IMR-90 (cell line): ENCODE results near the gene OXSR1. TPM values are rescaled to one million over a fixed set of nuclear protein-coding genes. Genes with fewer than 3 reads are reported as not detected.
A peak's percentile ranks its signal among the peaks of the same experiment; 100 is the strongest.

Experiments used
- ATAC-seq: fragments of 200-7000 bp; cut with Tn5 transposase; 2 replicates; pipeline ENCODE4 v1.9.1; 2020; ENCODE audit warnings: low read depth, mild to moderate bottlenecking, moderate library complexity
- BruUV-seq: library from RNA; stranded (reverse); fragments of 400-500 nt; replicated peaks from 2 replicates; lab custom pipeline; 2021; lab: Mats Ljungman, UMichigan
- CTCF ChIA-PET: fragments of 300-600 bp; formaldehyde crosslinking; extraction: SDS; loops from one replicate; lab custom pipeline; 2021; ENCODE audit warnings: antibody characterized with exemption; lab: Yijun Ruan, JAX
- POLR2A ChIA-PET: fragments of 300-600 bp; sonication (Branson Sonifier 250); formaldehyde crosslinking; loops from one replicate; lab custom pipeline; 2022; ENCODE audit warnings: antibody characterized with exemption; ENCODE audit not compliant: unreplicated experiment; lab: Charles Lee
- DNase-seq: peaks from one replicate; pipeline ENCODE4 v3.0.0; 2013
- H2AFZ ChIP-seq: replicated peaks from 2 replicates; pipeline ENCODE3; 2013; ENCODE audit warnings: low read length, mild to moderate bottlenecking; ENCODE audit not compliant: poor library complexity
- H2AK5ac ChIP-seq: 2 replicates; pipeline ENCODE4 v1.6.1; 2013; ENCODE audit warnings: low read depth, low read length, inconsistent platforms
- H2AK9ac ChIP-seq: replicated peaks from 2 replicates; pipeline ENCODE3; 2013; ENCODE audit warnings: mild to moderate bottlenecking, low read depth, low read length, moderate library complexity; ENCODE audit not compliant: poor library complexity
- H2BK120ac ChIP-seq: 2 replicates; pipeline ENCODE4 v1.6.1; 2013; ENCODE audit warnings: low read depth, low read length, inconsistent platforms
- H2BK15ac ChIP-seq: 3 replicates; pipeline ENCODE4 v1.6.1; 2013; ENCODE audit warnings: low read depth, low read length, inconsistent platforms
- H2BK20ac ChIP-seq: 2 replicates; pipeline ENCODE4 v1.6.1; 2013; ENCODE audit warnings: low read depth, mild to moderate bottlenecking, inconsistent platforms, low read length, moderate library complexity
- H2BK5ac ChIP-seq: 2 replicates; pipeline ENCODE4 v1.6.1; 2013; ENCODE audit warnings: mild to moderate bottlenecking, low read depth, low read length, inconsistent platforms; ENCODE audit not compliant: poor library complexity, severe bottlenecking
- H3K14ac ChIP-seq: replicated peaks from 2 replicates; pipeline ENCODE4 v1.6.1; 2013; ENCODE audit warnings: low read depth, low read length, inconsistent platforms
- H3K18ac ChIP-seq: 2 replicates; pipeline ENCODE4 v1.6.1; 2013; ENCODE audit warnings: low read depth, low read length, control low read depth
- H3K23ac ChIP-seq: 2 replicates; pipeline ENCODE4 v1.6.1; 2013; ENCODE audit warnings: low read depth, low read length, inconsistent platforms
- H3K27ac ChIP-seq: 2 replicates; pipeline ENCODE4 v1.5.1; 2013; ENCODE audit warnings: mild to moderate bottlenecking, control low read depth, low read length; ENCODE audit not compliant: insufficient read depth
- H3K27me3 ChIP-seq: 2 replicates; pipeline ENCODE4 v1.6.1; 2013; ENCODE audit warnings: low read length; ENCODE audit not compliant: control insufficient read depth, insufficient read depth
- H3K36me3 ChIP-seq: 2 replicates; pipeline ENCODE4 v1.6.1; 2013; ENCODE audit warnings: low read length, mixed read lengths; ENCODE audit not compliant: control insufficient read depth, insufficient read depth
- H3K4ac ChIP-seq: 2 replicates; pipeline ENCODE4 v1.6.1; 2013; ENCODE audit warnings: low read depth, low read length, inconsistent platforms
- H3K4me1 ChIP-seq: 2 replicates; pipeline ENCODE4 v1.6.1; 2013; ENCODE audit warnings: low read length, mixed read lengths; ENCODE audit not compliant: control insufficient read depth, insufficient read depth
- H3K4me2 ChIP-seq: 2 replicates; pipeline ENCODE4 v1.6.1; 2013; ENCODE audit warnings: low read depth, mild to moderate bottlenecking, control low read depth, low read length, moderate library complexity
- H3K4me3 ChIP-seq: 2 replicates; pipeline ENCODE4 v1.5.1; 2013; ENCODE audit warnings: low read depth, mild to moderate bottlenecking, control low read depth, low read length, moderate library complexity; ENCODE audit not compliant: insufficient read depth
- H3K56ac ChIP-seq: 2 replicates; pipeline ENCODE4 v1.6.1; 2013; ENCODE audit warnings: low read length, inconsistent platforms; ENCODE audit not compliant: insufficient read depth; ENCODE audit errors: extremely low read depth
- H3K79me1 ChIP-seq, 2 experiments: 2 replicates each; pipeline ENCODE4 v1.6.1; 2013; ENCODE audit warnings: low read length in 2 of 2, inconsistent platforms in 1 of 2, low read depth in 1 of 2
- H3K9ac ChIP-seq: 2 replicates; pipeline ENCODE4 v1.6.1; 2013; ENCODE audit warnings: low read depth, low read length, control low read depth
- H3K9me1 ChIP-seq: 2 replicates; pipeline ENCODE4 v1.6.1; 2013; ENCODE audit warnings: low read length, inconsistent platforms; ENCODE audit not compliant: insufficient read depth
- H3K9me3 ChIP-seq: 2 replicates; pipeline ENCODE4 v1.6.1; 2013; ENCODE audit warnings: low read length; ENCODE audit not compliant: control insufficient read depth, insufficient read depth
- H4K20me1 ChIP-seq: 2 replicates; pipeline ENCODE4 v1.6.1; 2013; ENCODE audit warnings: low read length, inconsistent platforms; ENCODE audit not compliant: insufficient read depth
- H4K5ac ChIP-seq: 2 replicates; pipeline ENCODE4 v1.6.1; 2013; ENCODE audit warnings: mild to moderate bottlenecking, low read depth, low read length, control low read depth
- H4K8ac ChIP-seq, 2 experiments: 2 replicates each; pipeline ENCODE4 v1.6.1; 2013; ENCODE audit warnings: low read depth in 2 of 2, low read length in 2 of 2, control low read depth in 1 of 2, inconsistent platforms in 1 of 2
- H4K91ac ChIP-seq: 2 replicates; pipeline ENCODE4 v1.6.1; 2013; ENCODE audit warnings: low read depth, low read length, inconsistent platforms; ENCODE audit not compliant: insufficient read depth
- CEBPB ChIP-seq: IDR thresholded peaks from 2 replicates; pipeline ENCODE4 v1.6.1; 2012; ENCODE audit warnings: low read depth, low read length, improper control_type of control experiment
- FOS ChIP-seq: fragments of 150-350 bp; IDR thresholded peaks from 2 replicates; pipeline ENCODE4 v1.6.1; 2016; ENCODE audit warnings: low read depth, low read length
- MAFK ChIP-seq: IDR thresholded peaks from 2 replicates; pipeline ENCODE4 v1.6.1; 2012; ENCODE audit warnings: low read depth, low read length, improper control_type of control experiment
- MAZ ChIP-seq: IDR thresholded peaks from 2 replicates; pipeline ENCODE4 v1.6.1; 2012; ENCODE audit warnings: low read depth, mild to moderate bottlenecking, low read length, improper control_type of control experiment, moderate library complexity, borderline replicate concordance
- MXI1 ChIP-seq: IDR thresholded peaks from 2 replicates; pipeline ENCODE4 v1.6.1; 2012; ENCODE audit warnings: low read depth, mild to moderate bottlenecking, low read length, moderate library complexity, borderline replicate concordance
- NFE2L2 ChIP-seq: fragments of 150-350 bp; IDR thresholded peaks from 2 replicates; pipeline ENCODE4 v1.6.1; 2016; ENCODE audit warnings: low read depth, mild to moderate bottlenecking, low read length
- POLR2A ChIP-seq: IDR thresholded peaks from 2 replicates; pipeline ENCODE4 v1.6.1; 2012; ENCODE audit warnings: mild to moderate bottlenecking, low read depth, low read length
- RCOR1 ChIP-seq: IDR thresholded peaks from 2 replicates; pipeline ENCODE4 v1.6.1; 2012; ENCODE audit warnings: mild to moderate bottlenecking, low read length, improper control_type of control experiment; ENCODE audit not compliant: insufficient replicate concordance
- RFX5 ChIP-seq: IDR thresholded peaks from 2 replicates; pipeline ENCODE4 v1.8.0; 2012; ENCODE audit warnings: low read depth, mild to moderate bottlenecking, low read length, moderate library complexity
- SMC3 ChIP-seq: fragments of 150-350 bp; IDR thresholded peaks from 2 replicates; pipeline ENCODE4 v1.6.1; 2016; ENCODE audit warnings: low read depth, mild to moderate bottlenecking, antibody characterized with exemption, low read length, moderate library complexity
- WGBS, 2 experiments: methylation state at CpG; one replicate each; pipeline versions ENCODE4 v1.1.5 to v1.1.7; 2013; ENCODE audit warnings: missing lambda C conversion rate in 2 of 2; ENCODE audit not compliant: insufficient read length in 1 of 2; ENCODE audit errors: extremely low coverage in 2 of 2; 5-methylcytosine and 5-hydroxymethylcytosine counted together
- dilution Hi-C: fragments of 300-500 bp; cut with HindIII; formaldehyde crosslinking; loops from one replicate; pipeline ENCODE4 v1.14.3; 2018; ENCODE audit warnings: low sequenced_read_pairs; ENCODE audit not compliant: unreplicated experiment
- in situ Hi-C: fragments of 300-500 bp; cut with MboI; formaldehyde crosslinking; loops from 3 replicates; pipeline ENCODE4 v1.14.3; 2019; ENCODE audit warnings: low sequenced_read_pairs, inconsistent platforms, mixed read lengths
- intact Hi-C: fragments of 100-400 bp; cut with micrococcal nuclease; formaldehyde crosslinking; loops from 2 replicates; pipeline ENCODE4 v1.10.0; 2022
- polyA plus RNA-seq, 3 experiments: library from polyadenylated mRNA; depleted of rRNA; stranded (reverse); fragments of >200 nt; gene quantifications; 2 replicates each; pipeline ENCODE4 v1.2.3, GENCODE V29; 2012; ENCODE audit warnings: low replicate concordance in 1 of 3
- total RNA-seq: library from RNA; depleted of rRNA; stranded (reverse); fragments of >200 nt; gene quantifications from 2 replicates; pipeline ENCODE4 v1.2.3, GENCODE V29; 2012
- TF ChIP-seq, protein P1 (sequence below): fragments of 150-350 bp; IDR thresholded peaks from 2 replicates; pipeline ENCODE4 v1.6.1; 2017; ENCODE audit warnings: mild to moderate bottlenecking, antibody characterized with exemption, low read length, low read depth
- TF ChIP-seq, protein P2 (sequence below): conservative IDR thresholded peaks from 2 replicates; pipeline ENCODE4 v1.5.1; 2012; ENCODE audit warnings: mild to moderate bottlenecking, low read depth, low read length, improper control_type of control experiment
- TF ChIP-seq, protein P3 (sequence below): fragments of 150-350 bp; IDR thresholded peaks from 2 replicates; pipeline ENCODE4 v1.6.1; 2016; ENCODE audit warnings: low read depth, mild to moderate bottlenecking, low read length, moderate library complexity, borderline replicate concordance

OXSR1 gene
- total and polyA plus RNA-seq, 2 of the 4 experiments (the other 2 are of a cell fraction): 32.9 to 37.6 TPM

DNA sequence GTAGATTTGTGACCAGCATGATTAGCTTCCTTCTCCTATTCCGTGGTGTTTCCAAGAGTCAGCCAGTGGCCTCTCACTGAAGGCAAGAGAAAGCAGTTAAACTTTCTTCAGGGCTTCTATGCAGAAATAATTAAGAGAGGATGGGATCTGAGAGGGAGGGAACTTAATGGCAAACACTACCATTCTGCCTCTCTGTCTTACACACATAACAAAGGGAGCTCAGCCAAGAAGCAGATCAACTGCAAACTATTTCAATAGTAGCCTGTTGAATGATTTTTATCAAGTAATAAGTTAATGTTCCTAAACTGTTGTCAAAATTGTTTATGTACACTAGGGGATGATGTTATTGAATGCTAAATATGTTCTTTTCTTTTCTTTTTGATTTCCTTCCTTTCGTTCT, 11.8 kb downstream of the OXSR1 start:
- H3K9me3 ChIP-seq: no peaks in the 10 kb centered on the region
- H2AK9ac ChIP-seq: no peak overlapping the region
- H3K36me3 ChIP-seq: peaks cover 2% of the 10 kb centered on the region; the same call in 1 of the 2 replicates
- no peak overlapping the region for H2BK20ac ChIP-seq
- H3K4me1 ChIP-seq: peaks cover 14% of the 10 kb centered on the region
- no peak overlapping the region; a peak in 1 of 4 replicates for H4K8ac ChIP-seq
- POLR2A ChIA-PET: no interaction called here
- dilution Hi-C loops: no loop called here
- H2BK15ac ChIP-seq: no peak overlapping the region
- BruUV-seq: no TSS peak
- no peak overlapping the region for H3K18ac ChIP-seq
- no peaks in the 10 kb centered on the region for H3K27me3 ChIP-seq
- no peak for TF ChIP-seq RCOR1
- TF ChIP-seq CEBPB: no peak
- TF ChIP-seq FOS: no peak
- TF ChIP-seq, protein P1, sequence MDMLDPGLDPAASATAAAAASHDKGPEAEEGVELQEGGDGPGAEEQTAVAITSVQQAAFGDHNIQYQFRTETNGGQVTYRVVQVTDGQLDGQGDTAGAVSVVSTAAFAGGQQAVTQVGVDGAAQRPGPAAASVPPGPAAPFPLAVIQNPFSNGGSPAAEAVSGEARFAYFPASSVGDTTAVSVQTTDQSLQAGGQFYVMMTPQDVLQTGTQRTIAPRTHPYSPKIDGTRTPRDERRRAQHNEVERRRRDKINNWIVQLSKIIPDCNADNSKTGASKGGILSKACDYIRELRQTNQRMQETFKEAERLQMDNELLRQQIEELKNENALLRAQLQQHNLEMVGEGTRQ: no peak
- no peak for TF ChIP-seq MAFK
- no peak for TF ChIP-seq MAZ
- no peak for TF ChIP-seq POLR2A
- no peak for TF ChIP-seq NFE2L2
- no peak for TF ChIP-seq MXI1
- TF ChIP-seq, protein P2, sequence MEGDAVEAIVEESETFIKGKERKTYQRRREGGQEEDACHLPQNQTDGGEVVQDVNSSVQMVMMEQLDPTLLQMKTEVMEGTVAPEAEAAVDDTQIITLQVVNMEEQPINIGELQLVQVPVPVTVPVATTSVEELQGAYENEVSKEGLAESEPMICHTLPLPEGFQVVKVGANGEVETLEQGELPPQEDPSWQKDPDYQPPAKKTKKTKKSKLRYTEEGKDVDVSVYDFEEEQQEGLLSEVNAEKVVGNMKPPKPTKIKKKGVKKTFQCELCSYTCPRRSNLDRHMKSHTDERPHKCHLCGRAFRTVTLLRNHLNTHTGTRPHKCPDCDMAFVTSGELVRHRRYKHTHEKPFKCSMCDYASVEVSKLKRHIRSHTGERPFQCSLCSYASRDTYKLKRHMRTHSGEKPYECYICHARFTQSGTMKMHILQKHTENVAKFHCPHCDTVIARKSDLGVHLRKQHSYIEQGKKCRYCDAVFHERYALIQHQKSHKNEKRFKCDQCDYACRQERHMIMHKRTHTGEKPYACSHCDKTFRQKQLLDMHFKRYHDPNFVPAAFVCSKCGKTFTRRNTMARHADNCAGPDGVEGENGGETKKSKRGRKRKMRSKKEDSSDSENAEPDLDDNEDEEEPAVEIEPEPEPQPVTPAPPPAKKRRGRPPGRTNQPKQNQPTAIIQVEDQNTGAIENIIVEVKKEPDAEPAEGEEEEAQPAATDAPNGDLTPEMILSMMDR: no peak
- TF ChIP-seq RFX5: no peak
- TF ChIP-seq, protein P3, sequence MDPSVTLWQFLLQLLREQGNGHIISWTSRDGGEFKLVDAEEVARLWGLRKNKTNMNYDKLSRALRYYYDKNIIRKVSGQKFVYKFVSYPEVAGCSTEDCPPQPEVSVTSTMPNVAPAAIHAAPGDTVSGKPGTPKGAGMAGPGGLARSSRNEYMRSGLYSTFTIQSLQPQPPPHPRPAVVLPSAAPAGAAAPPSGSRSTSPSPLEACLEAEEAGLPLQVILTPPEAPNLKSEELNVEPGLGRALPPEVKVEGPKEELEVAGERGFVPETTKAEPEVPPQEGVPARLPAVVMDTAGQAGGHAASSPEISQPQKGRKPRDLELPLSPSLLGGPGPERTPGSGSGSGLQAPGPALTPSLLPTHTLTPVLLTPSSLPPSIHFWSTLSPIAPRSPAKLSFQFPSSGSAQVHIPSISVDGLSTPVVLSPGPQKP: no peak
- no peak for TF ChIP-seq SMC3
- no peak overlapping the region for H3K4ac ChIP-seq
- DNase-seq (peak; percentile 13), ATAC-seq (peak; percentile 52)
- H3K79me1 ChIP-seq: peaks cover 0 to 55% of the 10 kb centered on the region in 2 experiments; a peak in 3 of 4 replicates
- H2BK5ac ChIP-seq: no peak overlapping the region
- no peak overlapping the region for H3K4me3 ChIP-seq
- H3K14ac ChIP-seq: no peak overlapping the region
- H3K23ac ChIP-seq: peak overlapping the region; percentile 14; the same call in 1 of the 2 replicates
- H4K91ac ChIP-seq: no peak overlapping the region
- intact Hi-C loops: loop anchor here (5.0 kb wide), 1 partner anchor 35 kb away; no protein-coding TSS in a partner anchor
- H3K9ac ChIP-seq: no peak overlapping the region
- CTCF ChIA-PET: no interaction called here
- no peak overlapping the region for H2BK120ac ChIP-seq
- H2AK5ac ChIP-seq: no peak overlapping the region
- H3K9me1 ChIP-seq: peaks cover 22% of the 10 kb centered on the region
- in situ Hi-C loops: no loop called here
- no peak overlapping the region for H2AFZ ChIP-seq
- 40% methylated on average over 1 of the region's 2 CpGs; no CpG with 5 or more reads in 1 of the 2 experiments for WGBS, 2 experiments
- H4K5ac ChIP-seq: no peak overlapping the region
- no peak overlapping the region for H3K56ac ChIP-seq
- peaks cover 73% of the 10 kb centered on the region for H4K20me1 ChIP-seq
- H3K4me2 ChIP-seq: no peak overlapping the region
- H3K27ac ChIP-seq: no peak overlapping the region
